ENCODE results near the gene LRRFIP1.

DNA sequence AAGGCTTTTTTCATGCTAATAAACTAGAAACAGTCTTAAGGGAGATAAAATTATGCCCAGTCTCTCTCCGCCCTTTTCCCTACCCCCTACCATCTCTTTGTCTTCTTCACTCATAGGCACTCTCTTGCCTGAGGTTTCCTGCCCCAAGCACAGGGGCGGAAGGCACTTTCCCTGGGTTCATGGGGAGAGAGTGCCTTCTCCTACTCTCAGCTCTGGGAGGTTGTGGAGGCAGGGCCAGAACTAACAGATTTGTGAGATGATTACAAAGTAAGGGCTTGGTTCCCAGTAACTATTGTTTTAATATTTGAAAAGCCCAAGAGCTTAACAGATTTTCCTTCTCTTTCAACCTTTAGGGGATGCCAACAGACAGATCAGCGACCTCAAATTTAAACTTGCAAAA, 145.1 kb downstream of the LRRFIP1 start:
- TF ChIP-seq POLR2A (IDR thresholded peaks at IDR 0.05) = no peak
- TF ChIP-seq, protein P1, sequence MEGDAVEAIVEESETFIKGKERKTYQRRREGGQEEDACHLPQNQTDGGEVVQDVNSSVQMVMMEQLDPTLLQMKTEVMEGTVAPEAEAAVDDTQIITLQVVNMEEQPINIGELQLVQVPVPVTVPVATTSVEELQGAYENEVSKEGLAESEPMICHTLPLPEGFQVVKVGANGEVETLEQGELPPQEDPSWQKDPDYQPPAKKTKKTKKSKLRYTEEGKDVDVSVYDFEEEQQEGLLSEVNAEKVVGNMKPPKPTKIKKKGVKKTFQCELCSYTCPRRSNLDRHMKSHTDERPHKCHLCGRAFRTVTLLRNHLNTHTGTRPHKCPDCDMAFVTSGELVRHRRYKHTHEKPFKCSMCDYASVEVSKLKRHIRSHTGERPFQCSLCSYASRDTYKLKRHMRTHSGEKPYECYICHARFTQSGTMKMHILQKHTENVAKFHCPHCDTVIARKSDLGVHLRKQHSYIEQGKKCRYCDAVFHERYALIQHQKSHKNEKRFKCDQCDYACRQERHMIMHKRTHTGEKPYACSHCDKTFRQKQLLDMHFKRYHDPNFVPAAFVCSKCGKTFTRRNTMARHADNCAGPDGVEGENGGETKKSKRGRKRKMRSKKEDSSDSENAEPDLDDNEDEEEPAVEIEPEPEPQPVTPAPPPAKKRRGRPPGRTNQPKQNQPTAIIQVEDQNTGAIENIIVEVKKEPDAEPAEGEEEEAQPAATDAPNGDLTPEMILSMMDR (IDR thresholded peaks at IDR 0.05) = no peak
